Measurements from ENCODE around the gene C11orf65.

The C11orf65 gene

DNA sequence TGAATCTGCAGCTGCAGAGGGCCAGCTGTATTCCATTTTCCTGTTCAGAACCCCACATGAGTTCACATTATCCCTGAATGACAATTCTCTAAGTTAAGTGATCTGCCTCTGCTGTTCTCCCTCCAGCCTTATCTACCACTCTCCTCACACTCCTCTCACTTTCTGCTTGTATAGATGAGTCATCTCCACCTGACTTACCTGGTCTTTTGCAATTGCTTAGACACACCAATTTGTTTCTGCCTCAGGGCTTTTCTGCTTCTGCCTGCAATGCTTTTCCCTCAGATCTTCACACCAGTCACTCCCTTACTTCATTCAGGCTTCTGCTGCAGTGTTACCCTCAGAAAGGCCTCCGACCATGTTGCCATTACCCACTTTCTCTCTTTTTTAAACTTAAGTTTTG lies 126.4 kb downstream of the C11orf65 start (continued):
- TF ChIP-seq ZNF138 (tag by site-specific recombination; IDR thresholded peaks at IDR 0.05; ENCODE audit: borderline replicate concordance) (no peak), ZNF394 (tag by site-specific recombination; IDR thresholded peaks at IDR 0.05; ENCODE audit: borderline replicate concordance) (peak; percentile 13; the same call in 1 of the 2 replicates), ZBTB1 (tag by site-specific recombination; IDR thresholded peaks at IDR 0.05) (no peak), ZNF2 (tag by site-specific recombination; IDR thresholded peaks at IDR 0.05) (no peak), ZNF670 (tag by site-specific recombination; IDR thresholded peaks at IDR 0.05; ENCODE audit: low read depth) (no peak), ZNF248 (tag by site-specific recombination; IDR thresholded peaks at IDR 0.05) (no peak), BCL11B (tag by site-specific recombination; IDR thresholded peaks at IDR 0.05; ENCODE audit: low read depth) (no peak), PRDM1 (tag by site-specific recombination; IDR thresholded peaks at IDR 0.05) (peak; percentile 97), REPIN1 (tag by site-specific recombination; IDR thresholded peaks at IDR 0.05; ENCODE audit: low read depth) (no peak), SETDB1 (IDR thresholded peaks at IDR 0.05; ENCODE audit: insufficient read length, low read length) (no peak), ZNF292 (tag by site-specific recombination; IDR thresholded peaks at IDR 0.05; ENCODE audit: borderline replicate concordance, low read depth) (no peak), ZNF513 (tag by site-specific recombination; IDR thresholded peaks at IDR 0.05) (no peak), ZNF660 (tag by site-specific recombination; IDR thresholded peaks at IDR 0.05) (no peak), SP7 (tag by site-specific recombination; IDR thresholded peaks at IDR 0.05) (peak; percentile 44; the same call in 1 of the 2 replicates), TCF7L2 (IDR thresholded peaks at IDR 0.05; ENCODE audit: borderline replicate concordance, low read depth, low read length) (no peak)
- TF ChIP-seq, protein P1, sequence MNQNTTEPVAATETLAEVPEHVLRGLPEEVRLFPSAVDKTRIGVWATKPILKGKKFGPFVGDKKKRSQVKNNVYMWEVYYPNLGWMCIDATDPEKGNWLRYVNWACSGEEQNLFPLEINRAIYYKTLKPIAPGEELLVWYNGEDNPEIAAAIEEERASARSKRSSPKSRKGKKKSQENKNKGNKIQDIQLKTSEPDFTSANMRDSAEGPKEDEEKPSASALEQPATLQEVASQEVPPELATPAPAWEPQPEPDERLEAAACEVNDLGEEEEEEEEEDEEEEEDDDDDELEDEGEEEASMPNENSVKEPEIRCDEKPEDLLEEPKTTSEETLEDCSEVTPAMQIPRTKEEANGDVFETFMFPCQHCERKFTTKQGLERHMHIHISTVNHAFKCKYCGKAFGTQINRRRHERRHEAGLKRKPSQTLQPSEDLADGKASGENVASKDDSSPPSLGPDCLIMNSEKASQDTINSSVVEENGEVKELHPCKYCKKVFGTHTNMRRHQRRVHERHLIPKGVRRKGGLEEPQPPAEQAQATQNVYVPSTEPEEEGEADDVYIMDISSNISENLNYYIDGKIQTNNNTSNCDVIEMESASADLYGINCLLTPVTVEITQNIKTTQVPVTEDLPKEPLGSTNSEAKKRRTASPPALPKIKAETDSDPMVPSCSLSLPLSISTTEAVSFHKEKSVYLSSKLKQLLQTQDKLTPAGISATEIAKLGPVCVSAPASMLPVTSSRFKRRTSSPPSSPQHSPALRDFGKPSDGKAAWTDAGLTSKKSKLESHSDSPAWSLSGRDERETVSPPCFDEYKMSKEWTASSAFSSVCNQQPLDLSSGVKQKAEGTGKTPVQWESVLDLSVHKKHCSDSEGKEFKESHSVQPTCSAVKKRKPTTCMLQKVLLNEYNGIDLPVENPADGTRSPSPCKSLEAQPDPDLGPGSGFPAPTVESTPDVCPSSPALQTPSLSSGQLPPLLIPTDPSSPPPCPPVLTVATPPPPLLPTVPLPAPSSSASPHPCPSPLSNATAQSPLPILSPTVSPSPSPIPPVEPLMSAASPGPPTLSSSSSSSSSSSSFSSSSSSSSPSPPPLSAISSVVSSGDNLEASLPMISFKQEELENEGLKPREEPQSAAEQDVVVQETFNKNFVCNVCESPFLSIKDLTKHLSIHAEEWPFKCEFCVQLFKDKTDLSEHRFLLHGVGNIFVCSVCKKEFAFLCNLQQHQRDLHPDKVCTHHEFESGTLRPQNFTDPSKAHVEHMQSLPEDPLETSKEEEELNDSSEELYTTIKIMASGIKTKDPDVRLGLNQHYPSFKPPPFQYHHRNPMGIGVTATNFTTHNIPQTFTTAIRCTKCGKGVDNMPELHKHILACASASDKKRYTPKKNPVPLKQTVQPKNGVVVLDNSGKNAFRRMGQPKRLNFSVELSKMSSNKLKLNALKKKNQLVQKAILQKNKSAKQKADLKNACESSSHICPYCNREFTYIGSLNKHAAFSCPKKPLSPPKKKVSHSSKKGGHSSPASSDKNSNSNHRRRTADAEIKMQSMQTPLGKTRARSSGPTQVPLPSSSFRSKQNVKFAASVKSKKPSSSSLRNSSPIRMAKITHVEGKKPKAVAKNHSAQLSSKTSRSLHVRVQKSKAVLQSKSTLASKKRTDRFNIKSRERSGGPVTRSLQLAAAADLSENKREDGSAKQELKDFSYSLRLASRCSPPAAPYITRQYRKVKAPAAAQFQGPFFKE (tag by site-specific recombination; IDR thresholded peaks at IDR 0.05; ENCODE audit: borderline replicate concordance), result no peak
- TF ChIP-seq, protein P2, sequence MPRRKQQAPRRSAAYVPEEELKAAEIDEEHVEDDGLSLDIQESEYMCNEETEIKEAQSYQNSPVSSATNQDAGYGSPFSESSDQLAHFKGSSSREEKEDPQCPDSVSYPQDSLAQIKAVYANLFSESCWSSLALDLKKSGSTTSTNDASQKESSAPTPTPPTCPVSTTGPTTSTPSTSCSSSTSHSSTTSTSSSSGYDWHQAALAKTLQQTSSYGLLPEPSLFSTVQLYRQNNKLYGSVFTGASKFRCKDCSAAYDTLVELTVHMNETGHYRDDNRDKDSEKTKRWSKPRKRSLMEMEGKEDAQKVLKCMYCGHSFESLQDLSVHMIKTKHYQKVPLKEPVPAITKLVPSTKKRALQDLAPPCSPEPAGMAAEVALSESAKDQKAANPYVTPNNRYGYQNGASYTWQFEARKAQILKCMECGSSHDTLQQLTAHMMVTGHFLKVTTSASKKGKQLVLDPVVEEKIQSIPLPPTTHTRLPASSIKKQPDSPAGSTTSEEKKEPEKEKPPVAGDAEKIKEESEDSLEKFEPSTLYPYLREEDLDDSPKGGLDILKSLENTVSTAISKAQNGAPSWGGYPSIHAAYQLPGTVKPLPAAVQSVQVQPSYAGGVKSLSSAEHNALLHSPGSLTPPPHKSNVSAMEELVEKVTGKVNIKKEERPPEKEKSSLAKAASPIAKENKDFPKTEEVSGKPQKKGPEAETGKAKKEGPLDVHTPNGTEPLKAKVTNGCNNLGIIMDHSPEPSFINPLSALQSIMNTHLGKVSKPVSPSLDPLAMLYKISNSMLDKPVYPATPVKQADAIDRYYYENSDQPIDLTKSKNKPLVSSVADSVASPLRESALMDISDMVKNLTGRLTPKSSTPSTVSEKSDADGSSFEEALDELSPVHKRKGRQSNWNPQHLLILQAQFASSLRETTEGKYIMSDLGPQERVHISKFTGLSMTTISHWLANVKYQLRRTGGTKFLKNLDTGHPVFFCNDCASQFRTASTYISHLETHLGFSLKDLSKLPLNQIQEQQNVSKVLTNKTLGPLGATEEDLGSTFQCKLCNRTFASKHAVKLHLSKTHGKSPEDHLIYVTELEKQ (tag by site-specific recombination; IDR thresholded peaks at IDR 0.05; ENCODE audit: borderline replicate concordance), result no peak; the same call in 1 of the 2 replicates
- TF ChIP-seq, protein P3, sequence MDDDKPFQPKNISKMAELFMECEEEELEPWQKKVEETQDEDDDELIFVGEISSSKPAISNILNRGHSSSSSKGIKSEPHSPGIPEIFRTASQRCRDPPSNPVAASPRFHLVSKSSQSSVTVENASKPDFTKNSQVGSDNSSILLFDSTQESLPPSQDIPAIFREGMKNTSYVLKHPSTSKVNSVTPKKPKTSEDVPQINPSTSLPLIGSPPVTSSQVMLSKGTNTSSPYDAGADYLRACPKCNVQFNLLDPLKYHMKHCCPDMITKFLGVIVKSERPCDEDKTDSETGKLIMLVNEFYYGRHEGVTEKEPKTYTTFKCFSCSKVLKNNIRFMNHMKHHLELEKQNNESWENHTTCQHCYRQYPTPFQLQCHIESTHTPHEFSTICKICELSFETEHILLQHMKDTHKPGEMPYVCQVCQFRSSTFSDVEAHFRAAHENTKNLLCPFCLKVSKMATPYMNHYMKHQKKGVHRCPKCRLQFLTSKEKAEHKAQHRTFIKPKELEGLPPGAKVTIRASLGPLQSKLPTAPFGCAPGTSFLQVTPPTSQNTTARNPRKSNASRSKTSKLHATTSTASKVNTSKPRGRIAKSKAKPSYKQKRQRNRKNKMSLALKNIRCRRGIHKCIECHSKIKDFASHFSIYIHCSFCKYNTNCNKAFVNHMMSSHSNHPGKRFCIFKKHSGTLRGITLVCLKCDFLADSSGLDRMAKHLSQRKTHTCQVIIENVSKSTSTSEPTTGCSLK (tag by site-specific recombination; IDR thresholded peaks at IDR 0.05), result no peak
- TF ChIP-seq, protein P4, sequence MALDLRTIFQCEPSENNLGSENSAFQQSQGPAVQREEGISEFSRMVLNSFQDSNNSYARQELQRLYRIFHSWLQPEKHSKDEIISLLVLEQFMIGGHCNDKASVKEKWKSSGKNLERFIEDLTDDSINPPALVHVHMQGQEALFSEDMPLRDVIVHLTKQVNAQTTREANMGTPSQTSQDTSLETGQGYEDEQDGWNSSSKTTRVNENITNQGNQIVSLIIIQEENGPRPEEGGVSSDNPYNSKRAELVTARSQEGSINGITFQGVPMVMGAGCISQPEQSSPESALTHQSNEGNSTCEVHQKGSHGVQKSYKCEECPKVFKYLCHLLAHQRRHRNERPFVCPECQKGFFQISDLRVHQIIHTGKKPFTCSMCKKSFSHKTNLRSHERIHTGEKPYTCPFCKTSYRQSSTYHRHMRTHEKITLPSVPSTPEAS (tag by site-specific recombination; IDR thresholded peaks at IDR 0.05), result no peak
- TF ChIP-seq, protein P5, sequence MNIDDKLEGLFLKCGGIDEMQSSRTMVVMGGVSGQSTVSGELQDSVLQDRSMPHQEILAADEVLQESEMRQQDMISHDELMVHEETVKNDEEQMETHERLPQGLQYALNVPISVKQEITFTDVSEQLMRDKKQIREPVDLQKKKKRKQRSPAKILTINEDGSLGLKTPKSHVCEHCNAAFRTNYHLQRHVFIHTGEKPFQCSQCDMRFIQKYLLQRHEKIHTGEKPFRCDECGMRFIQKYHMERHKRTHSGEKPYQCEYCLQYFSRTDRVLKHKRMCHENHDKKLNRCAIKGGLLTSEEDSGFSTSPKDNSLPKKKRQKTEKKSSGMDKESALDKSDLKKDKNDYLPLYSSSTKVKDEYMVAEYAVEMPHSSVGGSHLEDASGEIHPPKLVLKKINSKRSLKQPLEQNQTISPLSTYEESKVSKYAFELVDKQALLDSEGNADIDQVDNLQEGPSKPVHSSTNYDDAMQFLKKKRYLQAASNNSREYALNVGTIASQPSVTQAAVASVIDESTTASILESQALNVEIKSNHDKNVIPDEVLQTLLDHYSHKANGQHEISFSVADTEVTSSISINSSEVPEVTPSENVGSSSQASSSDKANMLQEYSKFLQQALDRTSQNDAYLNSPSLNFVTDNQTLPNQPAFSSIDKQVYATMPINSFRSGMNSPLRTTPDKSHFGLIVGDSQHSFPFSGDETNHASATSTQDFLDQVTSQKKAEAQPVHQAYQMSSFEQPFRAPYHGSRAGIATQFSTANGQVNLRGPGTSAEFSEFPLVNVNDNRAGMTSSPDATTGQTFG (tag by site-specific recombination; IDR thresholded peaks at IDR 0.05; ENCODE audit: borderline replicate concordance), result 0 out of 2 replicates have a peak, but pooled peaks have one; percentile 27
- TF ChIP-seq, protein P6, sequence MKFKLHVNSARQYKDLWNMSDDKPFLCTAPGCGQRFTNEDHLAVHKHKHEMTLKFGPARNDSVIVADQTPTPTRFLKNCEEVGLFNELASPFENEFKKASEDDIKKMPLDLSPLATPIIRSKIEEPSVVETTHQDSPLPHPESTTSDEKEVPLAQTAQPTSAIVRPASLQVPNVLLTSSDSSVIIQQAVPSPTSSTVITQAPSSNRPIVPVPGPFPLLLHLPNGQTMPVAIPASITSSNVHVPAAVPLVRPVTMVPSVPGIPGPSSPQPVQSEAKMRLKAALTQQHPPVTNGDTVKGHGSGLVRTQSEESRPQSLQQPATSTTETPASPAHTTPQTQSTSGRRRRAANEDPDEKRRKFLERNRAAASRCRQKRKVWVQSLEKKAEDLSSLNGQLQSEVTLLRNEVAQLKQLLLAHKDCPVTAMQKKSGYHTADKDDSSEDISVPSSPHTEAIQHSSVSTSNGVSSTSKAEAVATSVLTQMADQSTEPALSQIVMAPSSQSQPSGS (tag by site-specific recombination; IDR thresholded peaks at IDR 0.05; ENCODE audit: low read depth), result no peak

Measured in HEK293 (cell line).